ENCODE data around the gene CSNK2A3. TPM values are rescaled to one million over a fixed set of nuclear protein-coding genes. Genes with fewer than 3 reads are reported as not detected.

CSNK2A3 gene
- total and polyA plus RNA-seq, 2 donors (not counting 1 experiment from before 2014, with no cell fraction given) = 2.3 TPM

GRCh38 chr11:11381471-11382105 lies 28.5 kb upstream of the CSNK2A3 start:
- H3K27ac ChIP-seq (ENCODE audit: insufficient read depth, low read length) = no peak overlapping the region
- no peak overlapping the region for H3K4me2 ChIP-seq (ENCODE audit: extremely low read depth, insufficient read depth, low read length)
- H3K9me3 ChIP-seq (ENCODE audit: control insufficient read depth, insufficient read depth, low read depth, low read length) = no peaks in the 10 kb centered on the region
- H3K9ac ChIP-seq (ENCODE audit: insufficient read depth, low read length) = no peak overlapping the region
- no peak overlapping the region for H3K4me3 ChIP-seq (replicated peaks in 1 of 4; ENCODE audit: control extremely low read depth in 1 of 4, insufficient read depth in 1 of 4, low read depth in 3 of 4, low read length in 4 of 4)
- DNase-seq (ENCODE audit: low read depth in 2 of 2) = no peak
- H3K36me3 ChIP-seq (ENCODE audit: control insufficient read depth, insufficient read depth, low read length) = no peaks in the 10 kb centered on the region
- no peak overlapping the region for H2AFZ ChIP-seq (ENCODE audit: low read length)
- no peak for TF ChIP-seq EZH2 (IDR thresholded peaks at IDR 0.05; ENCODE audit: low read length, missing control alignments)
- TF ChIP-seq, protein P1, sequence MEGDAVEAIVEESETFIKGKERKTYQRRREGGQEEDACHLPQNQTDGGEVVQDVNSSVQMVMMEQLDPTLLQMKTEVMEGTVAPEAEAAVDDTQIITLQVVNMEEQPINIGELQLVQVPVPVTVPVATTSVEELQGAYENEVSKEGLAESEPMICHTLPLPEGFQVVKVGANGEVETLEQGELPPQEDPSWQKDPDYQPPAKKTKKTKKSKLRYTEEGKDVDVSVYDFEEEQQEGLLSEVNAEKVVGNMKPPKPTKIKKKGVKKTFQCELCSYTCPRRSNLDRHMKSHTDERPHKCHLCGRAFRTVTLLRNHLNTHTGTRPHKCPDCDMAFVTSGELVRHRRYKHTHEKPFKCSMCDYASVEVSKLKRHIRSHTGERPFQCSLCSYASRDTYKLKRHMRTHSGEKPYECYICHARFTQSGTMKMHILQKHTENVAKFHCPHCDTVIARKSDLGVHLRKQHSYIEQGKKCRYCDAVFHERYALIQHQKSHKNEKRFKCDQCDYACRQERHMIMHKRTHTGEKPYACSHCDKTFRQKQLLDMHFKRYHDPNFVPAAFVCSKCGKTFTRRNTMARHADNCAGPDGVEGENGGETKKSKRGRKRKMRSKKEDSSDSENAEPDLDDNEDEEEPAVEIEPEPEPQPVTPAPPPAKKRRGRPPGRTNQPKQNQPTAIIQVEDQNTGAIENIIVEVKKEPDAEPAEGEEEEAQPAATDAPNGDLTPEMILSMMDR (conservative IDR thresholded peaks at IDR 0.05 in 1 of 2, IDR thresholded peaks at IDR 0.05 in 1 of 2; ENCODE audit: low read depth in 1 of 2, low read length in 2 of 2) = no peak
- no peaks in the 10 kb centered on the region for H3K4me1 ChIP-seq (ENCODE audit: control insufficient read depth, extremely low read depth, insufficient read depth, low read length)
- no peaks in the 10 kb centered on the region for H3K27me3 ChIP-seq (ENCODE audit: control insufficient read depth, insufficient read depth, low read length)
- no peaks in the 10 kb centered on the region for H4K20me1 ChIP-seq (ENCODE audit: control insufficient read depth, extremely low read depth, insufficient read depth, low read length)
- H3K79me2 ChIP-seq (ENCODE audit: control insufficient read depth, insufficient read depth, low read length) = no peaks in the 10 kb centered on the region

GRCh38 chr11:11380883-11381282 lies 27.8 kb upstream of the CSNK2A3 start:
- Histone ChIP-seq H3K36me3 (ENCODE audit: control insufficient read depth, insufficient read depth, low read length) (no peaks in the 10 kb centered on the region), H3K4me3 (replicated peaks in 1 of 4; ENCODE audit: control extremely low read depth in 1 of 4, insufficient read depth in 1 of 4, low read depth in 3 of 4, low read length in 4 of 4) (no peak overlapping the region), H3K4me2 (ENCODE audit: extremely low read depth, insufficient read depth, low read length) (no peak overlapping the region), H3K27ac (ENCODE audit: insufficient read depth, low read length) (no peak overlapping the region), H3K9me3 (ENCODE audit: control insufficient read depth, insufficient read depth, low read depth, low read length) (no peaks in the 10 kb centered on the region), H3K9ac (ENCODE audit: insufficient read depth, low read length) (no peak overlapping the region), H2AFZ (ENCODE audit: low read length) (no peak overlapping the region), H3K27me3 (ENCODE audit: control insufficient read depth, insufficient read depth, low read length) (no peaks in the 10 kb centered on the region), H3K79me2 (ENCODE audit: control insufficient read depth, insufficient read depth, low read length) (no peaks in the 10 kb centered on the region), H4K20me1 (ENCODE audit: control insufficient read depth, extremely low read depth, insufficient read depth, low read length) (no peaks in the 10 kb centered on the region), H3K4me1 (ENCODE audit: control insufficient read depth, extremely low read depth, insufficient read depth, low read length) (no peaks in the 10 kb centered on the region)
- TF ChIP-seq, protein P1 (conservative IDR thresholded peaks at IDR 0.05 in 1 of 2, IDR thresholded peaks at IDR 0.05 in 1 of 2; ENCODE audit: low read depth in 1 of 2, low read length in 2 of 2) = no peak
- TF ChIP-seq EZH2 (IDR thresholded peaks at IDR 0.05; ENCODE audit: low read length, missing control alignments) = no peak
- no peak for DNase-seq (ENCODE audit: low read depth in 2 of 2)

DNA sequence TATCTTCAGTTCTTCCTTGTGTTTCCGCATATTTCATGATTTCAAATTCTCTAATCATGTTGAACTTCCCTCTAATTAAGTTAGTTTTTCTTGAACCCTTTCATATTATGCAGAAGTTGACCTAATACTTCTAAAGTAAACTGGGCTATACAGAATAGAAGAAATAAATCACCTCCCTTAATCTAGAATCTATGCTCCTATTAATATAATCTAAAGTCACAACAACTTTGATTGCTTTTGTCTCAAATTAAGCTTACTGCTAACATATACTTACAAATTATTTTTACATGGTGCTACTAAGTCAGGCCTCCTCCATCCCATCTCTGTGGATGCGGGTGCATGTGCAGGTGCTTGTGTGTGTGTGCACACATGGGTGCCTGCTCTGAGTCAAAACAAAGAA lies 27.3 kb upstream of the CSNK2A3 start:
- TF ChIP-seq, protein P1 (conservative IDR thresholded peaks at IDR 0.05 in 1 of 2, IDR thresholded peaks at IDR 0.05 in 1 of 2; ENCODE audit: low read depth in 1 of 2, low read length in 2 of 2) = no peak
- TF ChIP-seq EZH2 (IDR thresholded peaks at IDR 0.05; ENCODE audit: low read length, missing control alignments) = no peak
- Histone ChIP-seq H3K9ac (ENCODE audit: insufficient read depth, low read length) (no peak overlapping the region), H3K4me1 (ENCODE audit: control insufficient read depth, extremely low read depth, insufficient read depth, low read length) (no peaks in the 10 kb centered on the region), H3K36me3 (ENCODE audit: control insufficient read depth, insufficient read depth, low read length) (no peaks in the 10 kb centered on the region), H4K20me1 (ENCODE audit: control insufficient read depth, extremely low read depth, insufficient read depth, low read length) (no peaks in the 10 kb centered on the region), H3K27ac (ENCODE audit: insufficient read depth, low read length) (no peak overlapping the region), H3K79me2 (ENCODE audit: control insufficient read depth, insufficient read depth, low read length) (no peaks in the 10 kb centered on the region), H2AFZ (ENCODE audit: low read length) (no peak overlapping the region), H3K4me2 (ENCODE audit: extremely low read depth, insufficient read depth, low read length) (no peak overlapping the region), H3K27me3 (ENCODE audit: control insufficient read depth, insufficient read depth, low read length) (no peaks in the 10 kb centered on the region), H3K9me3 (ENCODE audit: control insufficient read depth, insufficient read depth, low read depth, low read length) (no peaks in the 10 kb centered on the region), H3K4me3 (replicated peaks in 1 of 4; ENCODE audit: control extremely low read depth in 1 of 4, insufficient read depth in 1 of 4, low read depth in 3 of 4, low read length in 4 of 4) (no peak overlapping the region)
- DNase-seq (ENCODE audit: low read depth in 2 of 2) = no peak

Measured in fibroblast of lung (primary cell).